ENCODE data around the gene PTPN20.

PTPN20 gene

DNA sequence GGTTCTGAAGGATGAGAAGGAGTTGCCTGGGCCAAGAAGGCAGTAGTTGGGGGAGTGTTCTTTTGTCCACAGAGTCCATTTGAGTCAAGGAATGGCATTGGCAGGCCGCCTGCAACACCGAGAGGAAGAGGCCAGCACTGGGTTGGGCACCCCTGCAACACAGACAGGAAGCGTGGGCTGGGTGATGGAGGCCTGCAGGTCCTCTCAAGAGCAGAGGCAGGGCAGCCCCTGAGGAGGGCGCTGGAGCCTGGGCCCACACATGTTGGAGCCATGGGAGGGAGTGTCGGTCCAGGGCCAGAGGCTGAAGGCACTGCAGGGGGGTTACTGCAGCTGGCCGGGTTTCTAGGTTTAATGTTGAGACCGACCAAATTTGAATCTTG lies 137.3 kb downstream of the PTPN20 start:
- TF ChIP-seq, protein P1, sequence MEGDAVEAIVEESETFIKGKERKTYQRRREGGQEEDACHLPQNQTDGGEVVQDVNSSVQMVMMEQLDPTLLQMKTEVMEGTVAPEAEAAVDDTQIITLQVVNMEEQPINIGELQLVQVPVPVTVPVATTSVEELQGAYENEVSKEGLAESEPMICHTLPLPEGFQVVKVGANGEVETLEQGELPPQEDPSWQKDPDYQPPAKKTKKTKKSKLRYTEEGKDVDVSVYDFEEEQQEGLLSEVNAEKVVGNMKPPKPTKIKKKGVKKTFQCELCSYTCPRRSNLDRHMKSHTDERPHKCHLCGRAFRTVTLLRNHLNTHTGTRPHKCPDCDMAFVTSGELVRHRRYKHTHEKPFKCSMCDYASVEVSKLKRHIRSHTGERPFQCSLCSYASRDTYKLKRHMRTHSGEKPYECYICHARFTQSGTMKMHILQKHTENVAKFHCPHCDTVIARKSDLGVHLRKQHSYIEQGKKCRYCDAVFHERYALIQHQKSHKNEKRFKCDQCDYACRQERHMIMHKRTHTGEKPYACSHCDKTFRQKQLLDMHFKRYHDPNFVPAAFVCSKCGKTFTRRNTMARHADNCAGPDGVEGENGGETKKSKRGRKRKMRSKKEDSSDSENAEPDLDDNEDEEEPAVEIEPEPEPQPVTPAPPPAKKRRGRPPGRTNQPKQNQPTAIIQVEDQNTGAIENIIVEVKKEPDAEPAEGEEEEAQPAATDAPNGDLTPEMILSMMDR (IDR thresholded peaks at IDR 0.05; ENCODE audit: insufficient read depth, low read length, poor library complexity, severe bottlenecking): no peak
- Histone ChIP-seq H3K4me3 (replicated peaks; ENCODE audit: low read depth, low read length) (no peak overlapping the region), H3K27me3 (replicated peaks; ENCODE audit: control insufficient read depth, insufficient read depth, low read length) (no peaks in the 10 kb centered on the region; the same call in none of the 2 replicates), H3K36me3 (ENCODE audit: control insufficient read depth, insufficient read depth, low read length) (no peaks in the 10 kb centered on the region)
- no peak for DNase-seq (ENCODE audit: extremely low read depth, insufficient read length)

- TF ChIP-seq, protein P1 (IDR thresholded peaks at IDR 0.05; ENCODE audit: insufficient read depth, low read length, poor library complexity, severe bottlenecking): no peak
- no peak for DNase-seq (ENCODE audit: extremely low read depth, insufficient read length)
Observed at GRCh38 chr10:47049056-47049851, 138.0 kb downstream of the PTPN20 start.

DNA sequence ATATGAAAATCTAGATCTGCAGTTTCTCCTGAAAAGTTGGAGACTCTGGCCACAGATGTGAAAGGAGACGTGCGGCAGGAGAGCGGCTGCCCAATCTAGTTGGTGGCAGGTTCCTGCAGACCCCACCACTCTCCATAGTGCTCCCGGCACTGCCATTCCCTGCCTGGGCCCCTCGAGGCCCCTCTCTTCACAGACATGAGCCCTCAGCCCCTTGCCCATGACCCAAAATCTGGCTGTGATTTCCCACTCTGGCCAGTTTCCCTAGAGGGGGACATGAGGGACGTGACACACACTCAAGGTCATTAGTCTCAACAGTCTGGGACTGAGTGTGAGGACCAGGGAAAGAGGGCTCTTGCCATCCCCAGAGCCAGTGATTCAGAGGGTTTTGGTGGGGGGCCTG lies 138.7 kb downstream of the PTPN20 start:
- no peaks in the 10 kb centered on the region; the same call in none of the 2 replicates for H3K27me3 ChIP-seq (replicated peaks; ENCODE audit: control insufficient read depth, insufficient read depth, low read length)
- no peak overlapping the region for H3K4me3 ChIP-seq (replicated peaks; ENCODE audit: low read depth, low read length)
- DNase-seq (ENCODE audit: extremely low read depth, insufficient read length): no peak
- TF ChIP-seq, protein P1 (IDR thresholded peaks at IDR 0.05; ENCODE audit: insufficient read depth, low read length, poor library complexity, severe bottlenecking): no peak
- H3K36me3 ChIP-seq (ENCODE audit: control insufficient read depth, insufficient read depth, low read length): no peaks in the 10 kb centered on the region

More at GRCh38 chr10:47049056-47049851, 138.0 kb downstream of the PTPN20 start:
- Histone ChIP-seq H3K4me3 (replicated peaks; ENCODE audit: low read depth, low read length) (no peak overlapping the region), H3K36me3 (ENCODE audit: control insufficient read depth, insufficient read depth, low read length) (no peaks in the 10 kb centered on the region), H3K27me3 (replicated peaks; ENCODE audit: control insufficient read depth, insufficient read depth, low read length) (no peaks in the 10 kb centered on the region; the same call in none of the 2 replicates)

DNA sequence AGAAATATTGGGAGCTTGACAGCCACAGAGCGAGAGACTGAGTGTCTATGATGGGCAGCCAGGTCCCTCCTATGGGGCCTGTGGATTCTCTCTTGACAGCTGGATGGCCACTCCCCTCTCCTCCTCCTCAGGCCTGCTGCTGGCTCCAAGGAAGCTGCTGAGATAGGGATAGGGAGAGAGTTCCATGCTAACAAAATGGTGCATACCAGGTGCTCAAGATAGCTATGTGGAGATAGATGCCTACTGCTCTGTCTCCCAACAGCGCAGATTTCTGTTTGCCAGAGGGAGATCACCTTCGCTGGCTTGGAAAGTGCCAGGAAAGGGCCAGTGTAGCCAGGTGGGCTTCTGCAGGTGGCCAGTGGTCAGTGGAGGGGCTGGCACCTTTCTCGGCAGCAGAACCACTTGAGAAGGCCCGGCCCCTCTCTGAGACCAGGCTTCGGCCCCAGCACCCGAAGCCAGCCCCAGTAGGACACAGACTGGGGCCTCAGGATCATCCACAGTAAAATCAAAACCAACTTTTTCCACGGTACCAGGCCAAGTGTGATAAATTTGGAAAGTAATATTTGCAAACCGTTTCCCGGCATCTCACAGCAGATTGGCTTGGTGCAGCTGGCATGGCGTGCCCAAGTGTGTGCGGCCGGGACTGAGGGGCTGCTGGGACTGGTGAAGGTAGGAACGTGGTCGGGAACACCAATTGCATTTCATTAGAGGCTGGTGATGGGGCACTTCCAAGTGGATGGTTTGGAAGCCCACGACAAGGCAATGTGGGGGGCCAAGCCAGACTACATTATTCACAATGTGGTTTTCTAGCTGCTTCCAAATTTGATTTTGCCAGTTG lies 139.6 kb downstream of the PTPN20 start:
- TF ChIP-seq, protein P1 (IDR thresholded peaks at IDR 0.05; ENCODE audit: insufficient read depth, low read length, poor library complexity, severe bottlenecking): no peak
- H3K27me3 ChIP-seq (replicated peaks; ENCODE audit: control insufficient read depth, insufficient read depth, low read length): no peaks in the 10 kb centered on the region; the same call in none of the 2 replicates

GRCh38 chr10:47051741-47052238 lies 140.6 kb downstream of the PTPN20 start:
- DNase-seq (ENCODE audit: extremely low read depth, insufficient read length): no peak
- Histone ChIP-seq H3K27me3 (replicated peaks; ENCODE audit: control insufficient read depth, insufficient read depth, low read length) (no peaks in the 10 kb centered on the region; the same call in none of the 2 replicates), H3K4me3 (replicated peaks; ENCODE audit: low read depth, low read length) (no peak overlapping the region), H3K36me3 (ENCODE audit: control insufficient read depth, insufficient read depth, low read length) (no peaks in the 10 kb centered on the region)
- TF ChIP-seq, protein P1 (IDR thresholded peaks at IDR 0.05; ENCODE audit: insufficient read depth, low read length, poor library complexity, severe bottlenecking): no peak

More for the DNA sequence above, 139.6 kb downstream of the PTPN20 start:
- no peaks in the 10 kb centered on the region for H3K36me3 ChIP-seq (ENCODE audit: control insufficient read depth, insufficient read depth, low read length)
- no peak overlapping the region for H3K4me3 ChIP-seq (replicated peaks; ENCODE audit: low read depth, low read length)
- DNase-seq (ENCODE audit: extremely low read depth, insufficient read length): no peak
